Dendritic cell treated with granulocyte-macrophage colony-stimulating factor and Interleukin-4, amounts not matched to agents 40 ng/mL and 50 ng/mL, for 4 days (primary cell): ENCODE data around the gene SIX4.

Experiments used
- H3K27ac Mint-ChIP-seq: one replicate; pipeline ENCODE4 v1.8.0; 2022; ENCODE audit warnings: mild to moderate bottlenecking, mixed read lengths
- H3K27me3 Mint-ChIP-seq: one replicate; pipeline ENCODE4 v1.8.0; 2022; ENCODE audit warnings: mild to moderate bottlenecking, mixed read lengths
- H3K36me3 Mint-ChIP-seq: one replicate; pipeline ENCODE4 v1.8.0; 2022; ENCODE audit warnings: low read depth, mixed read lengths
- H3K4me1 Mint-ChIP-seq: one replicate; pipeline ENCODE4 v1.8.0; 2022; ENCODE audit warnings: low read depth, mixed read lengths
- H3K4me3 Mint-ChIP-seq: one replicate; pipeline ENCODE4 v1.8.0; 2022; ENCODE audit warnings: mild to moderate bottlenecking, moderate library complexity, mixed read lengths
- H3K9me3 Mint-ChIP-seq: one replicate; pipeline ENCODE4 v1.8.0; 2022; ENCODE audit warnings: mixed read lengths
- intact Hi-C: fragments of 100-400 bp; cut with micrococcal nuclease; formaldehyde crosslinking; loops from one replicate; pipeline ENCODE4 v1.15.0; 2022

SIX4 gene

GRCh38 chr14:60705100-60705499 lies 19.1 kb downstream of the SIX4 start:
- Mint-ChIP-seq H3K4me1 (no peaks in the 10 kb centered on the region), H3K27me3 (peaks cover 15% of the 10 kb centered on the region), H3K36me3 (peaks cover 6% of the 10 kb centered on the region), H3K4me3 (no peak overlapping the region), H3K27ac (no peak overlapping the region), H3K9me3 (peaks cover 22% of the 10 kb centered on the region)
- intact Hi-C loops: no loop called here

GRCh38 chr14:60700598-60700997 lies 23.6 kb downstream of the SIX4 start:
- Mint-ChIP-seq H3K9me3 (peaks cover 45% of the 10 kb centered on the region), H3K36me3 (peaks cover 6% of the 10 kb centered on the region), H3K27me3 (peaks cover 12% of the 10 kb centered on the region), H3K27ac (no peak overlapping the region), H3K4me1 (no peaks in the 10 kb centered on the region), H3K4me3 (no peak overlapping the region)
- intact Hi-C loops: no loop called here

DNA sequence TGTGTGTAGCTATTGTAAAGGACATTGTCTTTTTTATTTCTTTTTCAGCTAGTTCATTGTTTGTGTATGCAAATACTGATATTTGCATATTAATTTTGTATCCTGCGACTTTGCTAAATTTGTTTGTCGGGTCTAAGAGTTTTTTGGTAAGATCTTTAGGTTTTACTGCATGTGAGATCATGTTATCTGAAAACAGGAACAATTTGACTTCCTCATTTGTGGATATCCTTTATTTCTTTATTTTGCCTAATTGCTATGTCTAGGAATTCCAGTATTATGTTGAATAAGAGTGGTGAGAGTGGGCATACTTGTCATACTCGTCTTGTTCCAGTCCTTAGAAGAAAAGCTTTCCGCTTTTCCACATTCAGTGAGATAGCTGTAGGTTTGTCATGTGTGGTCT lies 28.8 kb downstream of the SIX4 start:
- H3K4me3 Mint-ChIP-seq: no peak overlapping the region
- no peak overlapping the region for H3K27ac Mint-ChIP-seq
- no peaks in the 10 kb centered on the region for H3K36me3 Mint-ChIP-seq
- H3K9me3 Mint-ChIP-seq: peaks cover 34% of the 10 kb centered on the region
- peaks cover 21% of the 10 kb centered on the region for H3K27me3 Mint-ChIP-seq
- peaks cover 5% of the 10 kb centered on the region for H3K4me1 Mint-ChIP-seq
- intact Hi-C loops: no loop called here

- H3K4me1 Mint-ChIP-seq: peaks cover 5% of the 10 kb centered on the region
- H3K27ac Mint-ChIP-seq: no peak overlapping the region
- H3K27me3 Mint-ChIP-seq: peaks cover 11% of the 10 kb centered on the region
- H3K9me3 Mint-ChIP-seq: peaks cover 9% of the 10 kb centered on the region
- no peaks in the 10 kb centered on the region for H3K36me3 Mint-ChIP-seq
- H3K4me3 Mint-ChIP-seq: no peak overlapping the region
- intact Hi-C loops: no loop called here
These were observed 32.6 kb downstream of the SIX4 start for GRCh38 chr14:60691383-60692113.

DNA sequence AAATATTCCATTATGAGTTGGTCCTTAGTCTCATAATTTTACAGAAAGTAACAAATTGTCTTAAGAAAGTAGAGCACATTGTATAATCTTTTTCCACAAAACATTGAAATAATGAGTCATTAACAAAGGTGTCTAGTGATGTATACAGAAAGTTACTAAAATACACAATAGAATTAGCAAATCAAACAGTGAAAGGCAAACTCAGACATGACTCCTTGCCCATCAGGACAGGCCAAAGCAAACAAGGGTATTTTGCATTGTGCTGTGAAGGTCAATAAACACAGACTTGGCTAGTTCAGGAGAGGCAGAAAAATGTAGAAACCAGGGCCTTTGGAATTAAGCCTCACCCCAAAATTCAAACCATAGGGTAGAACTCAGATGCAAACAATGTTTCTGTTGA lies 37.3 kb downstream of the SIX4 start:
- Mint-ChIP-seq H3K4me1 (no peaks in the 10 kb centered on the region), H3K36me3 (no peaks in the 10 kb centered on the region), H3K9me3 (no peaks in the 10 kb centered on the region), H3K27me3 (peaks cover 5% of the 10 kb centered on the region), H3K27ac (no peak overlapping the region), H3K4me3 (no peak overlapping the region)
- intact Hi-C loops: no loop called here

- intact Hi-C loops: no loop called here
- H3K36me3 Mint-ChIP-seq: no peaks in the 10 kb centered on the region
- no peak overlapping the region for H3K27ac Mint-ChIP-seq
- peaks cover 12% of the 10 kb centered on the region for H3K27me3 Mint-ChIP-seq
- H3K4me3 Mint-ChIP-seq: no peak overlapping the region
- H3K4me1 Mint-ChIP-seq: no peaks in the 10 kb centered on the region
- H3K9me3 Mint-ChIP-seq: no peaks in the 10 kb centered on the region
These were observed 39.9 kb downstream of the SIX4 start for GRCh38 chr14:60684203-60684602.

DNA sequence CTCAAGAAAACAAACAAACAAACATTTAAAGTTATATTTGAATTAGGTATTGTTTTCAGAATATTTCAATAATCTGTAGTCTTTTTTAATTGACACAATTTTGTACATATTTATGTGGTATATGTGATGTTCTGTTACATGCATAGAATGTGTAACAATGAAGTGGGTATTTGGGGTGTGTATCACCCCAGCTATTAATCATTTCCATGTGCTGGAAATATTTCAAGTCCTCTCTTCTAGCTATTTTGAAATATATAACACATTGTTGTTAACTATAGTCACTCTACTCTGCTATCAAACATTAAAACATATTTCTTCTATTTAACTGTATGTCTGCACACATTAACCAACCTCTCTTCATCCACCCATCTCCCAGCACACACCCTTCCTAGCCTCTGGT lies 42.9 kb downstream of the SIX4 start:
- Mint-ChIP-seq H3K27ac (no peak overlapping the region), H3K27me3 (peaks cover 16% of the 10 kb centered on the region), H3K36me3 (no peaks in the 10 kb centered on the region), H3K4me1 (no peaks in the 10 kb centered on the region), H3K9me3 (no peaks in the 10 kb centered on the region), H3K4me3 (no peak overlapping the region)
- intact Hi-C loops: no loop called here

DNA sequence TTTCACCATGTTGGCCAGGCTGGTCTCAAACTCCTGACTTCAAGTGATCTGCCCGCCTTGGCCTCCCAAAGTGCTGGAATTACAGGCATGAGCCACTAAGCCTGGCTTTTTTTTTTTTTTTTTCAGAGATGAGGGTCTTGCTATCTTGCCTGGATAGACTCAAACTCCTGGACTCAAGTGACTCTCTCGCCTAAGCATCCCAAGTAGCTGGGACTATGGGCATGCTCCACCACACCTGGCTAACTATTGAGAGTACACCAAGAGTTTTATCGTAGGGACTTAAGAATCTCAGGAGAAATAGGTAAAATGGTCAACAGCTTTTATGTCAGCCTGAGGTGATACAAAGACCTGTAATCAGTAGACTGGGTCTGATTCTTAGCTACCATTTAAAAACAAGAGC lies 43.6 kb downstream of the SIX4 start:
- Mint-ChIP-seq H3K4me1 (no peaks in the 10 kb centered on the region), H3K36me3 (no peaks in the 10 kb centered on the region), H3K4me3 (no peak overlapping the region), H3K27ac (no peak overlapping the region), H3K27me3 (peaks cover 21% of the 10 kb centered on the region), H3K9me3 (no peaks in the 10 kb centered on the region)
- intact Hi-C loops: no loop called here

GRCh38 chr14:60679566-60680258 lies 44.4 kb downstream of the SIX4 start:
- Mint-ChIP-seq H3K27me3 (peaks cover 21% of the 10 kb centered on the region), H3K36me3 (no peaks in the 10 kb centered on the region), H3K27ac (no peak overlapping the region), H3K4me1 (no peaks in the 10 kb centered on the region), H3K9me3 (no peaks in the 10 kb centered on the region), H3K4me3 (no peak overlapping the region)
- intact Hi-C loops: no loop called here

- H3K4me3 Mint-ChIP-seq: no peak overlapping the region
- intact Hi-C loops: loop anchor here (1.0 kb wide), 1 partner anchor 47 kb away; no protein-coding TSS in a partner anchor
- no peaks in the 10 kb centered on the region for H3K36me3 Mint-ChIP-seq
- H3K27me3 Mint-ChIP-seq: peaks cover 20% of the 10 kb centered on the region
- no peaks in the 10 kb centered on the region for H3K9me3 Mint-ChIP-seq
- H3K4me1 Mint-ChIP-seq: no peaks in the 10 kb centered on the region
- no peak overlapping the region for H3K27ac Mint-ChIP-seq
These were observed 46.5 kb downstream of the SIX4 start for GRCh38 chr14:60677701-60678100.

- H3K27me3 Mint-ChIP-seq: peaks cover 19% of the 10 kb centered on the region
- H3K36me3 Mint-ChIP-seq: no peaks in the 10 kb centered on the region
- intact Hi-C loops: no loop called here
- H3K4me1 Mint-ChIP-seq: no peaks in the 10 kb centered on the region
- no peak overlapping the region for H3K4me3 Mint-ChIP-seq
- no peak overlapping the region for H3K27ac Mint-ChIP-seq
- no peaks in the 10 kb centered on the region for H3K9me3 Mint-ChIP-seq
These were observed 53.2 kb downstream of the SIX4 start for GRCh38 chr14:60670989-60671388.

DNA sequence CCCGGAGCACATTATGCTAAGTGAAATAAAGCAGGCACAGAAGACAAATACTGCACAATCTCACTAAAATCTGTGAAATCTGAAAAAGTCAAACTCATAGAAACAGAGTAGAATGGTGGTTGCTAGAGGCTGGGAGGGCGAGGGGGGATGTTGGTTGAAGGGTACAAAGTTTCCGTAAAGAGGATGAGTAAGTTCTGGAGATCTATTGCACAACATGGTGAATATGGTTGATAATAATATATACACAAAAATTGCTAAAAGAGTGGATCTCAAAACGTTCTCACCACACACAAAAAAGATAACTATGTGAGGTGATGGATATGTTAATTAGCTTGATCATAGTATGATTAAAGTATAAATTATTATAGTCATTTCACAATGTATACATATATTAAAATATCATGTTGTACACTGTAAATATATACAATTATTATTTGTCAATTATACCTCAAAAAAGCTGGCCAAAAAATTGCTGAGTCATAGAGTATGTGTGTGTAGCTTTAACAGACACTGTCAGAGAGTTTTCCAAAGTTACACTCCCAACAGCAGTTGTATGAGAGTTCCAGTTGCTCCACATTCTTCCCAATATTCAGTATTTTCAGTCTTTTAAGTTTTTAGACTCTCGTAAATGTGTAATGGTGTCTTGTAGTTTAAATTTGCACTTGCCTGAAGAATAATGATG lies 55.6 kb downstream of the SIX4 start:
- no peaks in the 10 kb centered on the region for H3K36me3 Mint-ChIP-seq
- H3K9me3 Mint-ChIP-seq: no peaks in the 10 kb centered on the region
- intact Hi-C loops: loop anchor here (10.0 kb wide), 1 partner anchor 56 kb away; the partner anchor contains the start of gene SIX4
- no peak overlapping the region for H3K27ac Mint-ChIP-seq
- no peak overlapping the region for H3K4me3 Mint-ChIP-seq
- no peaks in the 10 kb centered on the region for H3K4me1 Mint-ChIP-seq
- peaks cover 34% of the 10 kb centered on the region for H3K27me3 Mint-ChIP-seq

GRCh38 chr14:60665177-60665550 lies 59.0 kb downstream of the SIX4 start:
- Mint-ChIP-seq H3K4me3 (no peak overlapping the region), H3K9me3 (no peaks in the 10 kb centered on the region), H3K27me3 (peaks cover 50% of the 10 kb centered on the region), H3K36me3 (no peaks in the 10 kb centered on the region), H3K4me1 (peaks cover 5% of the 10 kb centered on the region), H3K27ac (no peak overlapping the region)
- intact Hi-C loops: loop anchor here (10.0 kb wide), 1 partner anchor 60 kb away; the partner anchor contains the start of gene SIX4

DNA sequence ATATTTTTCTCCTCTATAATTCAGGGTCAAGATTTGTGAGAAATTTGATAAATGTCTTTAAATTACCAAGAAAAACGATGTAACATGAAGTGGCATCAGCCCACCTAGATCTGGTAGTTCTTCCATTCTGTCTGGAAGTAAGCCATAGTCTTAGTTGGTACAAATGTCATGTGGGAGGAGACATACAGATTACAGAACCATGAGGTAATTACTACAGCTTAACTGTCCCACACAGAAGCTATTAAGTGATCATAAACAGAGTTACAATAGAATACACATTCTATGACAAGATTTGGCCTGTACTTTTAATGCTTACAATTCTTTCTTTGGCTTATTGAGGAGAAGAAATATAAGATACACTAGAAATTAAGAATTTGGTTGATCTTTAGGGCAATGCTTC lies 61.2 kb downstream of the SIX4 start:
- Mint-ChIP-seq H3K4me3 (no peak overlapping the region), H3K4me1 (peaks cover 9% of the 10 kb centered on the region), H3K36me3 (no peaks in the 10 kb centered on the region), H3K27me3 (peaks cover 67% of the 10 kb centered on the region), H3K27ac (no peak overlapping the region), H3K9me3 (no peaks in the 10 kb centered on the region)
- intact Hi-C loops: loop anchor here (10.0 kb wide), 1 partner anchor 62 kb away; the partner anchor contains the start of gene SIX4
